HEK293T (cell line): Measurements from ENCODE around the gene C2orf15.

Experiments used
- FOXA1 ChIP-seq: fragments of 450-650 bp; IDR thresholded peaks from 2 replicates; pipeline ENCODE4 v1.6.1; 2016; ENCODE audit warnings: mild to moderate bottlenecking
- FOXK2 ChIP-seq: fragments of 450-650 bp; IDR thresholded peaks from 2 replicates; pipeline ENCODE4 v1.6.1; 2016; ENCODE audit warnings: mild to moderate bottlenecking
- SP1 ChIP-seq: fragments of 450-650 bp; IDR thresholded peaks from 2 replicates; pipeline ENCODE4 v1.6.1; 2017
- TF ChIP-seq, protein P1 (sequence below): fragments of 450-650 bp; IDR thresholded peaks from 2 replicates; pipeline ENCODE4 v1.6.1; 2016

DNA sequence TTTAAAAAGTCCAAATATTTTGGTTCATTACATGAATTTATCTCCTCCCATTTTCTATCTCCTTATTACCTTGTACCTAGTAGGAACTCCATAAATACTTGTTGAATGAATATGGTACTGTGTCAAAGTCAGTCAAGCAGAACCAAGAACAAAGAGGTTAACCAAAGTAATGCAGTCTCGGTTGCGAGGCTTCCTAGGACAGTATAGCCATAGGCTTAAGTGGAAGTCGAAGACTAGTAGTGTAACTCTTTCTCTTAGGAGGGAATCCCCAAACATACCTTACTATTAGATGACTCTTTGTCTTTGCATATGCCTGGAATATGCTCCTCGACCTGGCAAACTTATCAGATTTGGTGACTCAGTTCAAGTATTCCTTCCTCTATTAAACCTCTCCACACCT, 18.1 kb downstream of the C2orf15 start:
- TF ChIP-seq FOXK2 (no peak), FOXA1 (no peak), SP1 (no peak)
- TF ChIP-seq, protein P1, sequence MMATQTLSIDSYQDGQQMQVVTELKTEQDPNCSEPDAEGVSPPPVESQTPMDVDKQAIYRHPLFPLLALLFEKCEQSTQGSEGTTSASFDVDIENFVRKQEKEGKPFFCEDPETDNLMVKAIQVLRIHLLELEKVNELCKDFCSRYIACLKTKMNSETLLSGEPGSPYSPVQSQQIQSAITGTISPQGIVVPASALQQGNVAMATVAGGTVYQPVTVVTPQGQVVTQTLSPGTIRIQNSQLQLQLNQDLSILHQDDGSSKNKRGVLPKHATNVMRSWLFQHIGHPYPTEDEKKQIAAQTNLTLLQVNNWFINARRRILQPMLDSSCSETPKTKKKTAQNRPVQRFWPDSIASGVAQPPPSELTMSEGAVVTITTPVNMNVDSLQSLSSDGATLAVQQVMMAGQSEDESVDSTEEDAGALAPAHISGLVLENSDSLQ = no peak
